IPS-20b (cell line): ENCODE results near the gene ZNF329.

Experiments used
- H3K27ac ChIP-seq: one replicate; pipeline ENCODE4 v1.5.1; 2013; ENCODE audit warnings: low read length
- H3K27me3 ChIP-seq: 2 replicates; pipeline ENCODE4 v1.6.1; 2013; ENCODE audit warnings: mild to moderate bottlenecking, low read length, inconsistent platforms; ENCODE audit not compliant: insufficient read depth
- H3K36me3 ChIP-seq: 2 replicates; pipeline ENCODE4 v1.6.1; 2013; ENCODE audit warnings: low read depth, mild to moderate bottlenecking, inconsistent platforms, low read length, moderate library complexity; ENCODE audit not compliant: insufficient read depth
- H3K4me1 ChIP-seq: 2 replicates; pipeline ENCODE4 v1.6.1; 2013; ENCODE audit warnings: mild to moderate bottlenecking, control low read depth, inconsistent platforms, low read length, moderate library complexity; ENCODE audit not compliant: insufficient read depth
- H3K4me3 ChIP-seq: 2 replicates; pipeline ENCODE4 v1.5.1; 2013; ENCODE audit warnings: mild to moderate bottlenecking, low read length, inconsistent platforms
- H3K9ac ChIP-seq: 2 replicates; pipeline ENCODE4 v1.6.1; 2013; ENCODE audit warnings: low read depth, mild to moderate bottlenecking, inconsistent platforms, low read length, moderate library complexity
- H3K9me3 ChIP-seq: 2 replicates; pipeline ENCODE4 v1.6.1; 2013; ENCODE audit warnings: mild to moderate bottlenecking, low read depth, low read length, inconsistent platforms; ENCODE audit not compliant: insufficient read depth

Gene ZNF329

DNA sequence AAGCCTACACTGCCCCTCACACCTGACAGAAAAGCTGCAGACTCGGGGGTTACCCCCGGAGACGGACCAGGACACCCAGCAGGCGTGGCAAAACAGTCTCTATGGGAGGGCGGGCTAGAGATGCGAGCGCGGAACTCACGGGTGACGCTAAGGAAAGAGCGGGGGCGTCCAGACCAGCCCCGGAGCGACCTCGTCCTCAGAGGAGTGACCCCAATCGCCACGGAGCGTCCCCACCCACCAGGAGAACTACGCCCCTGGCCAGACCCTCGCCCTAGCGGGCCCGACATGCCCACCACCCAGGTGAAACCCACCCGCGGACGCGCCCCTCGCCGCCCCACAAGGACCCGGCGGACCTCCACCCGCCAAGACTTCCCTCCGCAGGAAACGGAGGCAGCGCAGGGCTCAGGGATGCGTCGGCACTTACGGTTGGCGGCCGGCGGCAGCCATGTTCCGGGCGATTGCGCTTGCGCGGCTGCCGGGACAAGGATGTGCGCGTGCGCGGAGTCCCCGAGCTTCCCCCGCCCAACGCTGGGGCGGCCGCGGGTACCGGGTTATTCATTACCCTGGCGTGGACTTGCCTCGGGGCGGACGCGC, at the start of gene ZNF329:
TSS of gene ZNF329 (minus strand) at position 462 of the 594 bp plus-strand sequence. CDS start 21,286 bp downstream, outside the sequence.
- no peaks in the 10 kb centered on the region for H3K27me3 ChIP-seq
- H3K27ac ChIP-seq: no peak within 1 kb of the TSS
- peak within 1 kb of the TSS; percentile 90 for H3K9ac ChIP-seq
- no peaks in the 10 kb centered on the region for H3K36me3 ChIP-seq
- peak within 1 kb of the TSS; percentile 96 for H3K4me3 ChIP-seq
- peaks cover 22% of the 10 kb centered on the region for H3K9me3 ChIP-seq
- H3K4me1 ChIP-seq: no peaks in the 10 kb centered on the region

- no peaks in the 10 kb centered on the region for H3K27me3 ChIP-seq
- H3K36me3 ChIP-seq: peaks cover 95% of the 10 kb centered on the region
- no peaks in the 10 kb centered on the region for H3K4me1 ChIP-seq
- H3K9me3 ChIP-seq: peaks cover 97% of the 10 kb centered on the region
- 0 out of 2 replicates have a peak overlapping the region, but pooled peaks have one; percentile 18 for H3K4me3 ChIP-seq
- no peak overlapping the region for H3K27ac ChIP-seq
- H3K9ac ChIP-seq: no peak overlapping the region
These were observed 46.5 kb upstream of the ZNF329 start for GRCh38 chr19:58196901-58197616.

- no peak overlapping the region for H3K27ac ChIP-seq
- no peaks in the 10 kb centered on the region for H3K27me3 ChIP-seq
- H3K9me3 ChIP-seq: peaks cover 67% of the 10 kb centered on the region
- no peaks in the 10 kb centered on the region for H3K4me1 ChIP-seq
- H3K9ac ChIP-seq: peak overlapping the region; percentile 94
- H3K36me3 ChIP-seq: peaks cover 31% of the 10 kb centered on the region
- H3K4me3 ChIP-seq: peak overlapping the region; percentile 96
These were observed 33.2 kb upstream of the ZNF329 start for GRCh38 chr19:58183817-58184215.

DNA sequence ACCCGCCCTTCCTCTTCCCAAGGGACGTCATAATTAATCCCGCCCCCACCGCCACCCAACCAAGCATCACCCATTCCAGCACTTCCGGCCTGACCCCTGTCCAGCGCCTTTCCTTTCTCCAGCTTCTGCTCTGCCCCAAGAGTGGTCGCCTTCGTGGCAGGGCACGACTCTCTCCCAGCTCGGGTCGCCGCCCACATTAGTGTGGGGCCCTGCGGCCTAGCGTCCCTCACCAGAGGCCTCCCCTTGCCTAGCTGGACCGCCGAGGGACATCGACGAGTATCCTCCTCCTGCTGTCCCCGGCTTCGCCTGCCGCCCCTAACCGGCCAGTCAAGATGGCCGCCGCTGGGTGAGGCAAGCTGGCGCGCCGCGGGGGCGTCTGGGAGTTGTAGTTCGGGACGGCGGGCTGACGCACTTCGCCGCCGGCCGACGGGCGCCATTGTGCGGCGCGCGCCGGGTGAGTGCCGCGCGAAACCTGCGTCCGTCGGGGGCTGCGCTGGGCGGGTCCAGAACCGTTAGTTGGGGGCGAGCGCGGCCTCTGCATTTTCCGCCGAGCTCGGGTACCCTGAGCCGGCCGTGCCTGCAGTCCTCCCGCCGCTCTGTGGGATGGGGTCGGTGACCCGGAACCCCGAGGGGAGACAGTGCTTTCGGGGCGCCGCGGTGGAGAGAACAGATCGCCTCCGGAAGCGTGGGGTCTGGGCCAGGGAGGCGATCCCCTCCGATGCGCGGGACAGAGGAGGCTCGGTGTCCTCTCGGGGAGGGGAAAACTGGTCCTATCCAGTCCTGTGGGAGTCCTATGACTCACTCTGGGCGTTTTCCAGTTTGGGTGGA, 32.6 kb upstream of the ZNF329 start, which contains the start of gene ZNF274:
TSS of gene ZNF274 (plus strand) at position 73 of the 828 bp plus-strand sequence. CDS start 905 bp downstream, outside the sequence.
- H3K9me3 ChIP-seq: peaks cover 66% of the 10 kb centered on the region
- peaks cover 31% of the 10 kb centered on the region for H3K36me3 ChIP-seq
- no peaks in the 10 kb centered on the region for H3K27me3 ChIP-seq
- no peaks in the 10 kb centered on the region for H3K4me1 ChIP-seq
- peak within 1 kb of the TSS; percentile 94 for H3K9ac ChIP-seq
- peak within 1 kb of the TSS; percentile 96 for H3K4me3 ChIP-seq
- peak within 1 kb of the TSS; percentile 87 for H3K27ac ChIP-seq

DNA sequence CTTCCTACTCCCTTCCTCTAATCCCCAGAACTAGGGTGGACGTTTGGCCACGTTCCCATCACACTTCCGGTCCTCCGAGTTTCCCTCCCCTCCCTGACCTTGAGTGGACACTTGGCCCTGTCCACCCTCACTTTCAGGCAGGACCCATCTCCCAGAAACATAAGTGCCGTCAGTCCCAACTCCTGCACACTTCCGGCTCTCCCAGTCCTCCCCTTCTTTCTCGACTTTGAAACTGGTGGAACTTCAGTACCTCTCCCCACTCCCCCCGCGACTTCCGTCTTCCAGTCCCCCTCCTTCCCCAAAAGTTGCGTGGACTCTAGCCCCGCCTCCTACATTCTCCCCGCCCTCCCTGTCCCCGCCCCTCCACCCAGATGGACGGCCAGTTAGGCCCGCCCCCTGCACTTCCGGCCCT, 32.0 kb upstream of the ZNF329 start:
- no peaks in the 10 kb centered on the region for H3K27me3 ChIP-seq
- peaks cover 29% of the 10 kb centered on the region for H3K36me3 ChIP-seq
- H3K27ac ChIP-seq: peak overlapping the region; percentile 87
- peak overlapping the region; percentile 96 for H3K4me3 ChIP-seq
- H3K9ac ChIP-seq: no peak overlapping the region; the same call in 1 of the 2 replicates
- peaks cover 66% of the 10 kb centered on the region for H3K9me3 ChIP-seq
- no peaks in the 10 kb centered on the region for H3K4me1 ChIP-seq

GRCh38 chr19:58181902-58182576, 31.4 kb upstream of the ZNF329 start:
- H3K9me3 ChIP-seq: peaks cover 69% of the 10 kb centered on the region
- peak overlapping the region; percentile 96 for H3K4me3 ChIP-seq
- no peaks in the 10 kb centered on the region for H3K27me3 ChIP-seq
- peaks cover 24% of the 10 kb centered on the region for H3K36me3 ChIP-seq
- H3K27ac ChIP-seq: no peak overlapping the region
- H3K9ac ChIP-seq: no peak overlapping the region
- no peaks in the 10 kb centered on the region for H3K4me1 ChIP-seq

- H3K27ac ChIP-seq: no peak overlapping the region
- H3K9me3 ChIP-seq: peaks cover 72% of the 10 kb centered on the region
- no peaks in the 10 kb centered on the region for H3K27me3 ChIP-seq
- H3K9ac ChIP-seq: no peak overlapping the region
- no peaks in the 10 kb centered on the region for H3K36me3 ChIP-seq
- no peak overlapping the region for H3K4me3 ChIP-seq
- H3K4me1 ChIP-seq: no peaks in the 10 kb centered on the region
These were observed 20.3 kb upstream of the ZNF329 start for GRCh38 chr19:58170860-58171259.

GRCh38 chr19:58166708-58167280, 16.2 kb upstream of the ZNF329 start:
- H3K36me3 ChIP-seq: no peaks in the 10 kb centered on the region
- H3K9ac ChIP-seq: no peak overlapping the region
- H3K9me3 ChIP-seq: peaks cover 75% of the 10 kb centered on the region
- H3K4me1 ChIP-seq: no peaks in the 10 kb centered on the region
- H3K27ac ChIP-seq: no peak overlapping the region
- H3K4me3 ChIP-seq: no peak overlapping the region
- H3K27me3 ChIP-seq: no peaks in the 10 kb centered on the region

DNA sequence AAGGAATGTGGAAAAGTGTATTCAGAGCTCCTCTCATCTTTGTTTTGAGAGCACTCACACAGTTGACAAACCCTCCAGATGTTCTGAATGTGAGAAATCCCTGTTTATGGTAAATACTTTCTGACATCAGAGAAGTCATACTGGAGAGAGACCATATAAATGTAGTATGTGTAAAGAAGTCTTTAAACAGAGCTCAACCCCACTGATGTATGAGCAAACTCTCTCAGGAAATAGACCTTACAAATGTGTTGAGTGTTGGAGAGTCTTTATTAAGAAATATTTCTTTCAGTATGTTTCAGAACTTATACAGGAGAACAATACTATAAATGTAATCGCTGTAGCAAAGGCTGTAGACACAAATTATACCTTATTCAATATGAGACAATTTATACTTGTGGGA, 15.7 kb upstream of the ZNF329 start:
- Histone ChIP-seq H3K9me3 (peaks cover 79% of the 10 kb centered on the region), H3K4me3 (no peak overlapping the region), H3K4me1 (no peaks in the 10 kb centered on the region), H3K9ac (no peak overlapping the region), H3K27ac (no peak overlapping the region), H3K36me3 (no peaks in the 10 kb centered on the region), H3K27me3 (no peaks in the 10 kb centered on the region)

DNA sequence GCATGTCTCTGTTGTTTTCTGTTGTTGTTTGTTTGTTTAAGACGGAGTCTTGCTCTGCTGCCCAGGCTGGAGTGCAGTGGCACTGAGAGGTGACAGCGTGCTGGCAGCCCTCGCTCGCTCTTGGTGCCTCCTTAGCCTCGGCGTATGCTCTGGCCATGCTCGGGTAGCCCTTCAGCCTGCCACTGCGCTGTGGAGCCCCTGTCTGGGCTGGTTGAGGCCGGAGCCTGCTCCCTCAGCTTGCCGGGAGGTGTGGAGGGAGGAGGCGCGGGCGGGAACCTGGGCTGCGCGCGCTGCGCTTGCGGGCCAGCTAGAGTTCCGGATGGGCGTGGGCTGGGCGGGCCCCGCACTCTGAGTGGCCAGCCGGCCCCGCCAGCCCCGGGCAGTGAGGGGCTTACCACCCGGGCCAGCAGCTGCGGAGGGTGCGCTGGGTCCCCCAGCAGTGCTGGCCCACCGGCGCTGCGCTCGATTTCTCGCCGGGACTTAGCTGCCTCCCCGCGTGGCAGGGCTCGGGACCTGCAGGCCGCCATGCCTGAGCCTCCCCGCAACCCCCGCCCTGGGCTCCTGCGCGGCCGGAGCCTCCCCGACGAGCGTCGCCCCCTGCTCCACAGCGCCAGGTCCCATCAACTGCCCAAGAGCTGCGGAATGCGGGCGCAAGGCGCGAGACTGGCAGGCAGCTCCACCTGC, 6.6 kb upstream of the ZNF329 start:
- Histone ChIP-seq H3K9ac (no peak overlapping the region), H3K36me3 (no peaks in the 10 kb centered on the region), H3K27ac (no peak overlapping the region), H3K4me3 (no peak overlapping the region), H3K27me3 (no peaks in the 10 kb centered on the region), H3K9me3 (peaks cover 21% of the 10 kb centered on the region), H3K4me1 (no peaks in the 10 kb centered on the region)
